A549 (cell line): ENCODE measurements around the gene HAO1. TPM values are rescaled to one million over a fixed set of nuclear protein-coding genes. Genes with fewer than 3 reads are reported as not detected.
"Not testable (repeated sequence)": the region's sequence is repeated elsewhere in the genome, so short reads cannot be mapped to it uniquely, and the experiment has no call there.

ENCODE experiments used
- ATAC-seq, 2 experiments: fragments of 200-7000 bp in 1 of 2; fragments of >200 bp in 1 of 2; cut with Nextera tagmentation in 1 of 2; cut with Tn5 transposase in 1 of 2; 3 replicates each; pipeline versions ENCODE4 v1.8.0 to v1.9.1; 2018 to 2020; ENCODE audit warnings: mild to moderate bottlenecking in 1 of 2, moderate library complexity in 1 of 2
- CTCF ChIA-PET: fragments of 300-600 bp; sonication (Branson Sonifier 250); formaldehyde crosslinking; extraction: SDS; loops from one replicate; lab custom pipeline; 2021; ENCODE audit warnings: antibody characterized with exemption, inconsistent platforms; lab: Yijun Ruan, JAX
- POLR2A ChIA-PET: fragments of 350-600 bp; formaldehyde crosslinking; extraction: SDS; loops from one replicate; lab custom pipeline; 2021; ENCODE audit warnings: antibody characterized with exemption, inconsistent platforms; lab: Yijun Ruan, JAX
- DNase-seq, 2 experiments: peaks; one replicate each; pipeline versions ENCODE4 v3.0.0 to v3.0.0-alpha.2; 2011 to 2016; ENCODE audit warnings: low read depth in 1 of 2, low spot score in 1 of 2
- FAIRE-seq: peaks from 2 replicates; lab custom pipeline; 2011; peaks lifted over from hg19 to GRCh38; lab: Jason Lieb, UNC
- H3K27ac ChIP-seq, 2 experiments: fragments of >200 bp; sonication (Bioruptor Twin); formaldehyde crosslinking; 3 replicates each; pipeline ENCODE4 v1.5.1; 2016 to 2017
- H3K4me1 ChIP-seq: fragments of >200 bp; sonication (Bioruptor Twin); formaldehyde crosslinking; 3 replicates; pipeline ENCODE4 v1.6.1; 2016
- H3K4me2 ChIP-seq: fragments of >200 bp; sonication (Bioruptor Twin); formaldehyde crosslinking; 3 replicates; pipeline ENCODE4 v1.6.1; 2016
- H3K4me3 ChIP-seq: fragments of >200 bp; sonication (Bioruptor Twin); formaldehyde crosslinking; 3 replicates; pipeline ENCODE4 v1.5.1; 2016
- H3K9me3 ChIP-seq: fragments of >200 bp; sonication (Bioruptor Twin); formaldehyde crosslinking; 3 replicates; pipeline ENCODE4 v1.6.1; 2016
- MAFK ChIP-seq: fragments of 450-650 bp; IDR thresholded peaks from 2 replicates; pipeline ENCODE4 v1.6.1; 2014; ENCODE audit not compliant: partially characterized antibody
- WGBS: methylation state at CpG from one replicate; pipeline ENCODE4 v1.1.6; 2017; ENCODE audit errors: missing lambda C conversion rate; 5-methylcytosine and 5-hydroxymethylcytosine counted together
- polyA plus RNA-seq, 4 experiments: library from polyadenylated mRNA; depleted of rRNA in 3 of 4; stranded (reverse); fragments of >200 nt; fragmentation: RNase III in 1 of 4; extraction: RNeasy Plus Mini Kit Qiagen cat#74134 plus additional on column Dnase treatment in 1 of 4; gene quantifications; 2 replicates in 3 of 4; 3 replicates in 1 of 4; pipeline ENCODE4 v1.2.3, GENCODE V29; 2011 to 2017
- small RNA-seq, 6 experiments: library from RNA; depleted of rRNA; stranded (forward); fragments of <200 nt; gene quantifications; one replicate each; pipeline ENCODE3, GENCODE V24; 2012

The HAO1 gene
- polyA plus RNA-seq, 2 of the 4 experiments (the other 2 are of a cell fraction), result 0.13 TPM; not detected in 1

DNA sequence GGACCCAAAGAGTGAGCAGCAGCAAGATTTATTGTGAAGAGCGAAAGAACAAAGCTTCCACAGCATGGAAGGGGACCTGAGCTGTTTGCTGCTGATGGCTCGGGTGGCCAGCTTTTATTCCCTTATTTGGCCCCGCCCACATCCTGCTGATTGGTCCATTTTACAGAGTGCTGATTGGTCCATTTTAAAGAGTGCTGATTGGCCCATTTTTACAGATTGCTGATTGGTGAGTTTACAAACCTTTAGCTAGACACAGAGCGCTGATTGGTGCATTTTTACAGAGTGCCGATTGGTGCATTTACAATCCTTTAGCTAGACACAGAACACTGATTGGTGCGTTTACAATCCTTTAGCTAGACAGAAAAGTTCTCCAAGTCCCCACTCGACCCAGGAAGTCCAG is 105.8 kb downstream of the HAO1 start:
- CTCF ChIA-PET, H3K9me3 ChIP-seq, H3K27ac ChIP-seq, H3K4me3 ChIP-seq, FAIRE-seq, H3K4me2 ChIP-seq, ATAC-seq, DNase-seq, POLR2A ChIA-PET, H3K4me1 ChIP-seq: not testable (repeated sequence)
- 45% methylated on average over 7 of the region's 7 CpGs for WGBS
- TF ChIP-seq MAFK, result peak; percentile 55

Small RNAs within 50 kb of the gene (small RNA-seq; reads per million reads assigned to genes)
- 0 reads per million in 6 experiments for gene AL021879.1

Other genes with a start within 250 kb of the HAO1 start
- 17.6 and 21.1 TPM in 2 replicates for gene TMX4, start 79.3 kb upstream of the HAO1 start, polyA plus RNA-seq (2011; rRNA removed)
- 11.7 to 13.2 TPM (median 12.4 TPM) in 3 replicates for gene TMX4, start 79.3 kb upstream of the HAO1 start, polyA plus RNA-seq (2017; fragmentation: RNase III; extraction: RNeasy Plus Mini Kit Qiagen cat#74134 plus additional on column Dnase treatment)
- 5.9 and 6.3 TPM in 2 replicates for gene PLCB1, start 191.8 kb upstream of the HAO1 start, polyA plus RNA-seq (2011; rRNA removed)
- 0.60 to 1.0 TPM (median 0.97 TPM) in 3 replicates for gene PLCB1, start 191.8 kb upstream of the HAO1 start, polyA plus RNA-seq (2017; fragmentation: RNase III; extraction: RNeasy Plus Mini Kit Qiagen cat#74134 plus additional on column Dnase treatment)